ENCODE data around the gene DLG2. TPM values are rescaled to one million over a fixed set of nuclear protein-coding genes. Genes with fewer than 3 reads are reported as not detected.

Gene DLG2
- total RNA-seq, 1 donor, result 1.3 TPM

DNA sequence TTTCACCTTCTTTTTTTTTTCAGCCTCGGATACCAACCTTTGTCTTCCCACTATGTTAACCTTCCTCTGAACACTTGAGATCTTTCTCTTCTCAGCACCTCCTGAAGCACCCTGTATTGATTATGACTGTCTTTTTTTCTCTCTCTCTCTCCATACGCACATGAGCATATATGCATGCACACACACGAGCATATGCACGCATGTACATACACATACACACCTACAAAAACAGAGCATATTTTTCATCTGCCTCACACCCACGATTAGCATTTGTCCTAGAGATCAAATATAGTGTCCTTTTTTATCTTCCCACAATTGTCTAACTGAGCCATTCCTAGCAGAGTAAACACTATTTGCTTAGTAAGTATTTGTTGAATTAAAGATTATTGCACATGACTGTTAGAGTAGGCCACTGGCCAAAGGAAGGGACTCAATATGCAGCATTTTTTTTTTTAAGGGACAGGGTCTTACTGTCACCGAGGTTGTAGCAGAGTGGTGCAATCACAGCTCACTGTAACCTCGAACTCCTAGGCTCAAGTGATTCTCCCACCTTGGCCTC, 1718.8 kb downstream of the DLG2 start:
- no peak overlapping the region for H3K4me3 ChIP-seq (ENCODE audit: low read depth, low read length)
- no peak for TF ChIP-seq CTCF (IDR thresholded peaks at IDR 0.05; ENCODE audit: insufficient read depth, low read depth, low read length)
- DNase-seq (ENCODE audit: low read depth), result no peak

DNA sequence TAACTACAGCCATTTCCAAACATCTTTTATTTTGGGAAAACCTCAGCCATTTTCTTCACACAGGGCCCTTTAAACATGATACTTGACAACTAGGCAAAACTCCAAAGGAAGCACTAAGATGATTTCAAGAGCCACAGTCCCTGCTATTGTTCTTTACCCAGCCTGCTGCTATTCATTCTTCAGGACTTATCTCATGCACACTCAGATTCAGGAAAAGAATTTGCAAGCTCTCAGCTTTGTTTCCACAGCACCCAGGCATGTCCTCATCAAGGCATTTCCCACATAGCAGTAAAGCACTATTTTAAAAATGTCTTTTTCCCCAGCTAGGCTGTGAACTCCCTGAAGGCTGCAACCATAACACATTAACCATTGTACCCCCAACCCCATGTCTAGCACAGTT, 1731.6 kb downstream of the DLG2 start:
- H3K4me3 ChIP-seq (ENCODE audit: low read depth, low read length), result no peak overlapping the region
- DNase-seq (ENCODE audit: low read depth), result no peak
- no peak for TF ChIP-seq CTCF (IDR thresholded peaks at IDR 0.05; ENCODE audit: insufficient read depth, low read depth, low read length)

GRCh38 chr11:83881428-83881827, 1745.7 kb downstream of the DLG2 start:
- no peak overlapping the region for H3K4me3 ChIP-seq (ENCODE audit: low read depth, low read length)
- DNase-seq (ENCODE audit: low read depth), result no peak
- TF ChIP-seq CTCF (IDR thresholded peaks at IDR 0.05; ENCODE audit: insufficient read depth, low read depth, low read length), result no peak

- no peak for DNase-seq (ENCODE audit: low read depth)
- no peak overlapping the region for H3K4me3 ChIP-seq (ENCODE audit: low read depth, low read length)
- TF ChIP-seq CTCF (IDR thresholded peaks at IDR 0.05; ENCODE audit: insufficient read depth, low read depth, low read length), result no peak
Observed at GRCh38 chr11:83871054-83871453, 1756.1 kb downstream of the DLG2 start.

- no peak for DNase-seq (ENCODE audit: low read depth)
- no peak overlapping the region for H3K4me3 ChIP-seq (ENCODE audit: low read depth, low read length)
- no peak for TF ChIP-seq CTCF (IDR thresholded peaks at IDR 0.05; ENCODE audit: insufficient read depth, low read depth, low read length)
Observed at GRCh38 chr11:83866655-83867054, 1760.5 kb downstream of the DLG2 start.

GRCh38 chr11:83865636-83866461, 1761.3 kb downstream of the DLG2 start:
- no peak for TF ChIP-seq CTCF (IDR thresholded peaks at IDR 0.05; ENCODE audit: insufficient read depth, low read depth, low read length)
- no peak overlapping the region for H3K4me3 ChIP-seq (ENCODE audit: low read depth, low read length)
- DNase-seq (ENCODE audit: low read depth), result no peak
